ENCODE measurements around the gene ZPR1.

GRCh38 chr11:116729501-116730240 is 58.2 kb downstream of the ZPR1 start:
- TF ChIP-seq CTCF (IDR thresholded peaks at IDR 0.05) (no peak), POLR2A (IDR thresholded peaks at IDR 0.05) (no peak)
